Measurements from ENCODE around the gene EFCAB11.

- TF ChIP-seq TCF12 (IDR thresholded peaks at IDR 0.05; ENCODE audit: low read depth): no peak
- TF ChIP-seq MAX (IDR thresholded peaks at IDR 0.05): no peak
- TF ChIP-seq NFIC (IDR thresholded peaks at IDR 0.05): no peak
- TF ChIP-seq EGR1 (IDR thresholded peaks at IDR 0.05): no peak
- TF ChIP-seq, protein P1, sequence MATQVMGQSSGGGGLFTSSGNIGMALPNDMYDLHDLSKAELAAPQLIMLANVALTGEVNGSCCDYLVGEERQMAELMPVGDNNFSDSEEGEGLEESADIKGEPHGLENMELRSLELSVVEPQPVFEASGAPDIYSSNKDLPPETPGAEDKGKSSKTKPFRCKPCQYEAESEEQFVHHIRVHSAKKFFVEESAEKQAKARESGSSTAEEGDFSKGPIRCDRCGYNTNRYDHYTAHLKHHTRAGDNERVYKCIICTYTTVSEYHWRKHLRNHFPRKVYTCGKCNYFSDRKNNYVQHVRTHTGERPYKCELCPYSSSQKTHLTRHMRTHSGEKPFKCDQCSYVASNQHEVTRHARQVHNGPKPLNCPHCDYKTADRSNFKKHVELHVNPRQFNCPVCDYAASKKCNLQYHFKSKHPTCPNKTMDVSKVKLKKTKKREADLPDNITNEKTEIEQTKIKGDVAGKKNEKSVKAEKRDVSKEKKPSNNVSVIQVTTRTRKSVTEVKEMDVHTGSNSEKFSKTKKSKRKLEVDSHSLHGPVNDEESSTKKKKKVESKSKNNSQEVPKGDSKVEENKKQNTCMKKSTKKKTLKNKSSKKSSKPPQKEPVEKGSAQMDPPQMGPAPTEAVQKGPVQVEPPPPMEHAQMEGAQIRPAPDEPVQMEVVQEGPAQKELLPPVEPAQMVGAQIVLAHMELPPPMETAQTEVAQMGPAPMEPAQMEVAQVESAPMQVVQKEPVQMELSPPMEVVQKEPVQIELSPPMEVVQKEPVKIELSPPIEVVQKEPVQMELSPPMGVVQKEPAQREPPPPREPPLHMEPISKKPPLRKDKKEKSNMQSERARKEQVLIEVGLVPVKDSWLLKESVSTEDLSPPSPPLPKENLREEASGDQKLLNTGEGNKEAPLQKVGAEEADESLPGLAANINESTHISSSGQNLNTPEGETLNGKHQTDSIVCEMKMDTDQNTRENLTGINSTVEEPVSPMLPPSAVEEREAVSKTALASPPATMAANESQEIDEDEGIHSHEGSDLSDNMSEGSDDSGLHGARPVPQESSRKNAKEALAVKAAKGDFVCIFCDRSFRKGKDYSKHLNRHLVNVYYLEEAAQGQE (IDR thresholded peaks at IDR 0.05; ENCODE audit: low read depth): no peak
Measured at GRCh38 chr14:89853936-89854693, 100.4 kb downstream of the EFCAB11 start.
